ENCODE results near the gene GBGT1. TPM values are rescaled to one million over a fixed set of nuclear protein-coding genes. Genes with fewer than 3 reads are reported as not detected.

The GBGT1 gene
- total RNA-seq, 1 donor from 2014 or later = 10.0 TPM

- no peak for DNase-seq (ENCODE audit: low read depth)
- H3K4me3 ChIP-seq (ENCODE audit: low read depth, low read length) = no peak overlapping the region
- no peak for TF ChIP-seq CTCF (conservative IDR thresholded peaks at IDR 0.05; ENCODE audit: low read depth, low read length)
Observed at GRCh38 chr9:133134388-133135145, 29.1 kb downstream of the GBGT1 start.

- no peak for TF ChIP-seq CTCF (conservative IDR thresholded peaks at IDR 0.05; ENCODE audit: low read depth, low read length)
- H3K4me3 ChIP-seq (ENCODE audit: low read depth, low read length) = no peak overlapping the region
- DNase-seq (ENCODE audit: low read depth) = peak; percentile 69
Observed at GRCh38 chr9:133133681-133134387, 29.9 kb downstream of the GBGT1 start.

- no peak for TF ChIP-seq CTCF (conservative IDR thresholded peaks at IDR 0.05; ENCODE audit: low read depth, low read length)
- H3K4me3 ChIP-seq (ENCODE audit: low read depth, low read length) = no peak overlapping the region
- no peak for DNase-seq (ENCODE audit: low read depth)
Observed at GRCh38 chr9:133132174-133132573, 31.5 kb downstream of the GBGT1 start.

GRCh38 chr9:133131506-133131905 is 32.2 kb downstream of the GBGT1 start:
- no peak for TF ChIP-seq CTCF (conservative IDR thresholded peaks at IDR 0.05; ENCODE audit: low read depth, low read length)
- no peak overlapping the region for H3K4me3 ChIP-seq (ENCODE audit: low read depth, low read length)
- DNase-seq (ENCODE audit: low read depth) = no peak

- no peak for DNase-seq (ENCODE audit: low read depth)
- no peak for TF ChIP-seq CTCF (conservative IDR thresholded peaks at IDR 0.05; ENCODE audit: low read depth, low read length)
- H3K4me3 ChIP-seq (ENCODE audit: low read depth, low read length) = no peak overlapping the region
Observed at GRCh38 chr9:133130685-133131244, 32.9 kb downstream of the GBGT1 start.

- no peak for TF ChIP-seq CTCF (conservative IDR thresholded peaks at IDR 0.05; ENCODE audit: low read depth, low read length)
- DNase-seq (ENCODE audit: low read depth) = no peak
- H3K4me3 ChIP-seq (ENCODE audit: low read depth, low read length) = no peak overlapping the region
Observed at GRCh38 chr9:133129001-133129795, 34.5 kb downstream of the GBGT1 start.

Data from epithelial cell of proximal tubule (primary cell).